CD14-positive monocyte (primary cell): ENCODE measurements around the gene CES3. TPM values are rescaled to one million over a fixed set of nuclear protein-coding genes. Genes with fewer than 3 reads are reported as not detected.

Source experiments
- DNase-seq, 3 donors: peaks; one replicate each; pipeline ENCODE4 v3.0.0-alpha.2; 2011 to 2022
- H2AFZ ChIP-seq: 2 replicates; pipeline ENCODE4 v1.6.0; 2012; ENCODE audit warnings: mild to moderate bottlenecking, low read depth, low read length, inconsistent platforms; ENCODE audit not compliant: insufficient read depth, poor library complexity, severe bottlenecking
- H3K27ac ChIP-seq, 2 donors: 1 replicate in 1 of 2; 2 replicates in 1 of 2; pipeline ENCODE4 v1.5.1; 2012 to 2013; ENCODE audit warnings: low read length in 2 of 2, control low read depth in 1 of 2, inconsistent platforms in 1 of 2, low read depth in 1 of 2, mild to moderate bottlenecking in 1 of 2
- H3K27me3 ChIP-seq, 2 donors: one replicate each; pipeline versions ENCODE4 v1.6.0 to v1.6.1; 2011 to 2013; ENCODE audit warnings: low read length in 2 of 2; ENCODE audit not compliant: control insufficient read depth in 2 of 2, insufficient read depth in 2 of 2
- H3K36me3 ChIP-seq, 2 donors: replicated peaks in 1 of 2; 1 replicate in 1 of 2; 2 replicates in 1 of 2; pipeline versions ENCODE4 v1.5.1 to v1.6.1; 2012 to 2013; ENCODE audit warnings: low read length in 2 of 2, control low read depth in 1 of 2, inconsistent platforms in 1 of 2, mild to moderate bottlenecking in 1 of 2; ENCODE audit not compliant: insufficient read depth in 2 of 2, control insufficient read depth in 1 of 2
- H3K4me1 ChIP-seq, 2 donors: 1 replicate in 1 of 2; 2 replicates in 1 of 2; pipeline versions ENCODE4 v1.5.1 to v1.6.1; 2012 to 2013; ENCODE audit warnings: low read length in 2 of 2, control low read depth in 1 of 2, inconsistent platforms in 1 of 2, mild to moderate bottlenecking in 1 of 2, moderate library complexity in 1 of 2; ENCODE audit not compliant: insufficient read depth in 2 of 2, control insufficient read depth in 1 of 2
- H3K4me2 ChIP-seq: replicated peaks from 2 replicates; pipeline ENCODE3; 2012; ENCODE audit warnings: low read length, moderate library complexity, mild to moderate bottlenecking; ENCODE audit not compliant: poor library complexity, severe bottlenecking; ENCODE audit errors: extremely low read depth
- H3K4me3 ChIP-seq, 3 experiments: fragments of 200-600 bp in 1 of 3; sonication (generic) in 1 of 3; replicated peaks in 1 of 3; 1 replicate in 2 of 3; 2 replicates in 1 of 3; pipeline ENCODE4 v1.5.1; 2011 to 2013; ENCODE audit warnings: low read length in 3 of 3, mild to moderate bottlenecking in 3 of 3, control low read depth in 2 of 3, low read depth in 2 of 3, inconsistent platforms in 1 of 3, moderate library complexity in 1 of 3
- H3K79me2 ChIP-seq: 2 replicates; pipeline ENCODE4 v1.6.0; 2012; ENCODE audit warnings: mild to moderate bottlenecking, control low read depth, inconsistent platforms, low read length, moderate library complexity; ENCODE audit not compliant: insufficient read depth
- H3K9ac ChIP-seq: 2 replicates; pipeline ENCODE4 v1.6.0; 2017; ENCODE audit warnings: low read length, mild to moderate bottlenecking; ENCODE audit not compliant: insufficient read depth, poor library complexity, severe bottlenecking
- H3K9me3 ChIP-seq, 2 donors: replicated peaks in 1 of 2; 1 replicate in 1 of 2; 2 replicates in 1 of 2; pipeline versions ENCODE4 v1.5.1 to v1.6.1; 2012 to 2013; ENCODE audit warnings: low read length in 2 of 2, control low read depth in 1 of 2; ENCODE audit not compliant: control insufficient read depth in 1 of 2, insufficient read depth in 1 of 2
- H4K20me1 ChIP-seq: 2 replicates; pipeline ENCODE4 v1.6.0; 2012; ENCODE audit warnings: mild to moderate bottlenecking, low read length, control low read depth, moderate library complexity; ENCODE audit not compliant: insufficient read depth
- H3K27ac Mint-ChIP-seq, 7 donors: one replicate each; pipeline ENCODE4 v1.8.0; 2020; ENCODE audit warnings: mild to moderate bottlenecking in 7 of 7, mixed read lengths in 7 of 7, moderate library complexity in 6 of 7, inconsistent platforms in 2 of 7
- H3K27me3 Mint-ChIP-seq, 3 donors: one replicate each; pipeline ENCODE4 v1.8.0; 2021 to 2022; ENCODE audit warnings: low read depth in 3 of 3, mild to moderate bottlenecking in 3 of 3, mixed read lengths in 3 of 3, moderate library complexity in 3 of 3, inconsistent platforms in 1 of 3
- H3K36me3 Mint-ChIP-seq, 2 donors: one replicate each; pipeline ENCODE4 v1.8.0; 2020; ENCODE audit warnings: mixed read lengths in 2 of 2, inconsistent platforms in 1 of 2, mild to moderate bottlenecking in 1 of 2
- H3K4me1 Mint-ChIP-seq: one replicate; pipeline ENCODE4 v1.8.0; 2020; ENCODE audit warnings: mild to moderate bottlenecking, mixed read lengths
- H3K4me3 Mint-ChIP-seq, 2 donors: one replicate each; pipeline ENCODE4 v1.8.0; 2020; ENCODE audit warnings: mild to moderate bottlenecking in 2 of 2, mixed read lengths in 2 of 2, moderate library complexity in 1 of 2
- H3K9me3 Mint-ChIP-seq, 7 donors: one replicate each; pipeline ENCODE4 v1.8.0; 2020 to 2022; ENCODE audit warnings: mixed read lengths in 7 of 7, mild to moderate bottlenecking in 6 of 7, moderate library complexity in 6 of 7, inconsistent platforms in 2 of 7
- WGBS: methylation state at CpG from one replicate; pipeline ENCODE4 v1.1.5; 2013; ENCODE audit warnings: missing lambda C conversion rate; ENCODE audit not compliant: insufficient coverage; 5-methylcytosine and 5-hydroxymethylcytosine counted together
- intact Hi-C, 2 donors: fragments of 100-400 bp; cut with micrococcal nuclease; formaldehyde crosslinking; loops; one replicate each; pipeline versions ENCODE4 v1.15.0 to v1.15.1; 2023
- polyA plus RNA-seq, 3 donors: library from polyadenylated mRNA; depleted of rRNA in 1 of 3; unstranded in 2 of 3; stranded (reverse) in 1 of 3; fragments of 300-500 nt in 2 of 3; fragments of >200 nt in 1 of 3; fragmentation: Illumina TruSeq in 2 of 3; gene quantifications; 1 replicate in 2 of 3; 2 replicates in 1 of 3; pipeline ENCODE4 v1.2.3, GENCODE V29; 2012 to 2021
- TF ChIP-seq, protein P1 (sequence below): fragments of 200-600 bp; IDR thresholded peaks from one replicate; pipeline ENCODE4 v1.8.0; 2022; ENCODE audit warnings: antibody characterized with exemption, mild to moderate bottlenecking

The CES3 gene
- polyA plus RNA-seq, 3 donors = 0.48 TPM; not detected in 2

DNA sequence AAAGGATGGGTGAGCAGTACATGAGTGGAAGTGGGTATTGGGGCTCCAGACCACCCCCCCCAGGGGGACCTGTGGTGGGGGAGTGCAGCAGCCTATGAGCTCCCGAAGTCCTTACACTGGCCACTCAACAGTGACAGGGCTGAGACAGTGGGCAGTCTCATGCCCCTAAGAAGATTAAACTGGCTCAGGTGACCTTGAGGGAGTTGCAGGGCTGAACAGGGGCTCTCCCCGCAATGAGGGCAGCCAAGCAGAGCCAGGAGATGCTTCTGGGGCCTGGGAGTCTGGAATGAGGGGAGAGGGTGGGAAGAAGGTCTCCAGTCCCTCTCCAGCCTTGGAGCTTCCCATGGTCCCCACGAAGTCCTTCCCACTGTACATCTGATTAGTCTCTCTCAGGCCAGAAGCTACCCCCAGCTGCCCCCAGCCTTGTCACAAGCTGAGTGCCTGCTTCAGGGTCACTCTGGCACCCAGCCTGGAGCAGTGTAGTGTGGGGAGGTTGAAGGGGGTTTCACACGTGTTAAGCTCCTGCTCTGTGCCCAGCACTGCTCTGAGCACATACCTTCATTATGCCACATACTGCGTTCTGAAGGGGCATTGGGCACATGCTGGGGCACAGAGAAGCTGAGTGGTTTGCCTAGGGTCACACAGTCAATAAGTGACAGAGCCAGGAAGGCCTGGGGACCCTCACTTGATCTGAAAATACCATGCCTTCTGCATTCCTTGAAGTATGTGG, 41.3 kb upstream of the CES3 start:
- peak overlapping the region in 1 of 7 donors; percentile 17 for H3K27ac Mint-ChIP-seq
- Histone ChIP-seq H3K4me2 (no peak overlapping the region), H3K36me3 (no peaks in the 10 kb centered on the region), H3K4me1 (peaks cover 5 to 7% of the 10 kb centered on the region in 2 donors), H3K27ac (no peak overlapping the region), H4K20me1 (no peaks in the 10 kb centered on the region), H2AFZ (no peak overlapping the region), H3K79me2 (no peaks in the 10 kb centered on the region), H3K9me3 (no peaks in the 10 kb centered on the region), H3K9ac (no peak overlapping the region), H3K4me3 (no peak overlapping the region), H3K27me3 (peaks cover 7 to 47% of the 10 kb centered on the region in 2 donors)
- H3K36me3 Mint-ChIP-seq = peaks cover 0 to 5% of the 10 kb centered on the region in 2 donors
- H3K9me3 Mint-ChIP-seq = peaks cover 0 to 10% (median 2%) of the 10 kb centered on the region in 7 donors
- TF ChIP-seq, protein P1, sequence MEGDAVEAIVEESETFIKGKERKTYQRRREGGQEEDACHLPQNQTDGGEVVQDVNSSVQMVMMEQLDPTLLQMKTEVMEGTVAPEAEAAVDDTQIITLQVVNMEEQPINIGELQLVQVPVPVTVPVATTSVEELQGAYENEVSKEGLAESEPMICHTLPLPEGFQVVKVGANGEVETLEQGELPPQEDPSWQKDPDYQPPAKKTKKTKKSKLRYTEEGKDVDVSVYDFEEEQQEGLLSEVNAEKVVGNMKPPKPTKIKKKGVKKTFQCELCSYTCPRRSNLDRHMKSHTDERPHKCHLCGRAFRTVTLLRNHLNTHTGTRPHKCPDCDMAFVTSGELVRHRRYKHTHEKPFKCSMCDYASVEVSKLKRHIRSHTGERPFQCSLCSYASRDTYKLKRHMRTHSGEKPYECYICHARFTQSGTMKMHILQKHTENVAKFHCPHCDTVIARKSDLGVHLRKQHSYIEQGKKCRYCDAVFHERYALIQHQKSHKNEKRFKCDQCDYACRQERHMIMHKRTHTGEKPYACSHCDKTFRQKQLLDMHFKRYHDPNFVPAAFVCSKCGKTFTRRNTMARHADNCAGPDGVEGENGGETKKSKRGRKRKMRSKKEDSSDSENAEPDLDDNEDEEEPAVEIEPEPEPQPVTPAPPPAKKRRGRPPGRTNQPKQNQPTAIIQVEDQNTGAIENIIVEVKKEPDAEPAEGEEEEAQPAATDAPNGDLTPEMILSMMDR = no peak
- peaks cover 36 to 56% (median 43%) of the 10 kb centered on the region in 3 donors for H3K27me3 Mint-ChIP-seq
- intact Hi-C loops = no loop called here
- peaks cover 6% of the 10 kb centered on the region for H3K4me1 Mint-ChIP-seq
- no peak overlapping the region for H3K4me3 Mint-ChIP-seq
- DNase-seq = no peak
- 100% methylated on average over 1 of the region's 5 CpGs for WGBS

DNA sequence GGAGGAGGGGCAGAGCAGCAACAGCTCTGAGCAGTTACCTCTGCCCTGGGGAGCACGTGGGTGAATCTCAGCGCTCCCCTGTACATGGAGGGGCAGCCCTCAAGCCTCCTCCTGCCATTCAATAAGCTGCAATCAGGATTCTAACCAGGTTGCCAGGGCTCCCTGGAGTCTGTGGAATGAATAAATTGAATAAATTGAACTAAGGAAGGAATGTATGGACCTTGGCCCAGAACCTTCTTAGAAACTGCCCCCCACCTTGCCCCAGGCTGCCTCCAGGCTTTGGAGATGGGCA, 40.8 kb upstream of the CES3 start:
- WGBS = 40% methylated on average over 1 of the region's 2 CpGs
- peaks cover 41 to 61% (median 47%) of the 10 kb centered on the region in 3 donors for H3K27me3 Mint-ChIP-seq

More for the DNA sequence above, 40.8 kb upstream of the CES3 start:
- DNase-seq = no peak
- Mint-ChIP-seq H3K9me3 (peaks cover 0 to 10% (median 3%) of the 10 kb centered on the region in 7 donors), H3K4me3 (no peak overlapping the region), H3K4me1 (peaks cover 7% of the 10 kb centered on the region), H3K36me3 (peaks cover 0 to 6% of the 10 kb centered on the region in 2 donors), H3K27ac (peak overlapping the region in 1 of 7 donors; percentile 17)
- Histone ChIP-seq H3K79me2 (no peaks in the 10 kb centered on the region), H3K4me3 (no peak overlapping the region), H4K20me1 (no peaks in the 10 kb centered on the region), H3K4me1 (peaks cover 6 to 12% of the 10 kb centered on the region in 2 donors), H3K27ac (no peak overlapping the region), H3K27me3 (peaks cover 8 to 49% of the 10 kb centered on the region in 2 donors), H3K4me2 (no peak overlapping the region), H3K9me3 (no peaks in the 10 kb centered on the region), H3K9ac (no peak overlapping the region), H2AFZ (no peak overlapping the region), H3K36me3 (no peaks in the 10 kb centered on the region)
- intact Hi-C loops = no loop called here
- TF ChIP-seq, protein P1 = no peak
